Measurements from ENCODE around the gene NTF3. TPM values are rescaled to one million over a fixed set of nuclear protein-coding genes. Genes with fewer than 3 reads are reported as not detected.

The NTF3 gene
- total RNA-seq, 2 donors from 2014 or later, result 0.63 to 0.67 TPM

GRCh38 chr12:5514545-5514944 is 82.6 kb downstream of the NTF3 start:
- Histone ChIP-seq H3K9me3 (no peaks in the 10 kb centered on the region), H3K27me3 (no peaks in the 10 kb centered on the region), H3K4me1 (peaks cover 0 to 7% of the 10 kb centered on the region in 2 donors), H3K4me3 (no peak overlapping the region), H3K27ac (no peak overlapping the region), H3K36me3 (no peaks in the 10 kb centered on the region)
- TF ChIP-seq, protein P1, sequence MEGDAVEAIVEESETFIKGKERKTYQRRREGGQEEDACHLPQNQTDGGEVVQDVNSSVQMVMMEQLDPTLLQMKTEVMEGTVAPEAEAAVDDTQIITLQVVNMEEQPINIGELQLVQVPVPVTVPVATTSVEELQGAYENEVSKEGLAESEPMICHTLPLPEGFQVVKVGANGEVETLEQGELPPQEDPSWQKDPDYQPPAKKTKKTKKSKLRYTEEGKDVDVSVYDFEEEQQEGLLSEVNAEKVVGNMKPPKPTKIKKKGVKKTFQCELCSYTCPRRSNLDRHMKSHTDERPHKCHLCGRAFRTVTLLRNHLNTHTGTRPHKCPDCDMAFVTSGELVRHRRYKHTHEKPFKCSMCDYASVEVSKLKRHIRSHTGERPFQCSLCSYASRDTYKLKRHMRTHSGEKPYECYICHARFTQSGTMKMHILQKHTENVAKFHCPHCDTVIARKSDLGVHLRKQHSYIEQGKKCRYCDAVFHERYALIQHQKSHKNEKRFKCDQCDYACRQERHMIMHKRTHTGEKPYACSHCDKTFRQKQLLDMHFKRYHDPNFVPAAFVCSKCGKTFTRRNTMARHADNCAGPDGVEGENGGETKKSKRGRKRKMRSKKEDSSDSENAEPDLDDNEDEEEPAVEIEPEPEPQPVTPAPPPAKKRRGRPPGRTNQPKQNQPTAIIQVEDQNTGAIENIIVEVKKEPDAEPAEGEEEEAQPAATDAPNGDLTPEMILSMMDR (IDR thresholded peaks at IDR 0.05), result no peak
- DNase-seq (ENCODE audit: low spot score), result peak; percentile 13

DNA sequence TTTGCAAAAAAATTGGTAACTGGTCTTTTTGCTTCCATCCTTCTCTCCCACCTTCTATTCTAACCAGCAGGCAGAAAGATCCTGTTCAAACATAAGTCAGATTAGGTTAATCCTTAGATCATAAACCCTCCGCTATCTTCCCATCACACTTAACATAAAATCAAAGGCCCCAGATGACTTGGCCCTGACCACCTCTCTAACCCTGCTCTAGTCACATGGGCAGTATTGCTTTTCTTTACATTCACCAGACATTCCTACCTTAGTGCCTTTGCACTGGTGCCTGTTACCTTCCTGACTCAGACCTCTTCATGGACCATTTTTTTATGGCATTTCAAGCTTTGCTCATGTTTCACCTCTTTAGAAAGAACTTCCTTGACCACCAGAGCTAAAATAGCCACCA is 83.5 kb downstream of the NTF3 start:
- H3K27me3 ChIP-seq, result no peaks in the 10 kb centered on the region
- H3K4me3 ChIP-seq, result no peak overlapping the region
- DNase-seq (ENCODE audit: low spot score), result no peak

DNA sequence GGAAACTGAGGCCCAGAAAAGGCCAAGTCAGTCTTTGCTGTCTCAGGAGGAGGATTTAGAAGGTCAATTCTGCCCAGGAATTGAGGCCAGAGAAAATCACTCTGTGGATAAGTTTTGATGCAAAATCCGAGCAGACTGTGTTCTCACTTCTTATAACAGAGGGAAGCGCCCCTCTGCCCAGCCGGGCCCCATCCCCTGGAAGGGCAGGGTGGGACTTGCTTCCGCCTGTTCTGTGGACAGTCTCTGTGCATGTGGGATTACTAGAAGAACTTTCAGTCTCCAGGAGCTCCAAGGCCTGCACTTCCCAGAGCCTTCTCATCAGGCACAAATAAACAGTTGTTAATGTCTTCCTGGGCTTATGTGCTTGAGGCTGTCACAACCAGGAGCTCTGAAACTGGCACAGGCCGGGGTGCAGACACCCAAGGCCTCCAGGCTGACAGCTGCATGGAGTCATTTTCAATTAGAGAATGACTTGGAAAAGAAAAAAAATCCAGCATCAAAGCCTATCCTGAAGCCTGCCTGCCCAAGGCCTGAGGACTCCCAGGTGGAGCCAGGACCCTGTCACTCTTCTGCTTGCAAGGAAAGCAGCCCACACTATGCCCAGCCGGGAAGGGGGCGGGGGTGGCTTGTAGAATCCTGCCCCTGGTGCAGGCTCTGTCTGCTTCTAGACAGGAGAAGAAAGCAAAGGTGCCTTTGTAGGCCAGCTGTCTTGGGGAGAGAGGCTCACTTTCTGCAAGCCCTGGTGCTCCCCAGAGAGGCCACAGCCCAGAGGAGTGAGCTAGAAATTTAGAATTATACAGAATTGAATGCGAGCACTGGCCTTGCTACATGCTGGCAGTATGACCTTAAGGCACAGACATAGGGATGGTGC is 84.7 kb downstream of the NTF3 start:
- DNase-seq (ENCODE audit: low spot score), result no peak
- H3K9me3 ChIP-seq, result no peaks in the 10 kb centered on the region
- TF ChIP-seq, protein P1 (IDR thresholded peaks at IDR 0.05), result no peak
- peaks cover 0 to 3% of the 10 kb centered on the region in 2 donors for H3K4me1 ChIP-seq
- H3K4me3 ChIP-seq, result no peak overlapping the region
- no peaks in the 10 kb centered on the region for H3K27me3 ChIP-seq
- H3K36me3 ChIP-seq, result no peaks in the 10 kb centered on the region
- H3K27ac ChIP-seq, result no peak overlapping the region

More for the DNA sequence above, 83.5 kb downstream of the NTF3 start:
- H3K4me1 ChIP-seq, result peaks cover 0 to 7% of the 10 kb centered on the region in 2 donors
- no peaks in the 10 kb centered on the region for H3K9me3 ChIP-seq
- no peak overlapping the region for H3K27ac ChIP-seq
- TF ChIP-seq, protein P1 (IDR thresholded peaks at IDR 0.05), result no peak
- H3K36me3 ChIP-seq, result no peaks in the 10 kb centered on the region

GRCh38 chr12:5518584-5519365 is 86.9 kb downstream of the NTF3 start:
- Histone ChIP-seq H3K4me3 (no peak overlapping the region), H3K9me3 (no peaks in the 10 kb centered on the region), H3K27me3 (no peaks in the 10 kb centered on the region), H3K4me1 (no peaks in the 10 kb centered on the region), H3K27ac (no peak overlapping the region), H3K36me3 (no peaks in the 10 kb centered on the region)
- TF ChIP-seq, protein P1 (IDR thresholded peaks at IDR 0.05), result no peak
- no peak for DNase-seq (ENCODE audit: low spot score)

DNA sequence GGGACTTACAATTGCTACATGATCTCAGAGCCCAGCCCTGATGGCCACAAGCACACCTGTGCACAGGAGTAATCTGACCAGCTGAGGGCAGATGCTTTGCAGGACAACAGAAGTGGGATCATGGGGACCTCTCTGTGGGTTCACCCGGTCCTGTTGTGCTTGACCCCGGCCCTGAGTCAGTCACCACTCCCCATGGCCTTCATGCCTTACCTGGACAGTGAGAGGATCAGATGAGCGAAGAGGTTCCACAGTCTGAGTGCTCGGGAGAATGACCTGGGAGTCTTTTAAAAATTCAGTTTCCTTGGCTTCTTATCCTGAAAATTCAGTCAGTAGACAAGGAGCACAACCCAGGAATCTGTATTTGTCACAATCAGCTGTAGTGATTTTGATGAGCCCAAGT is 88.1 kb downstream of the NTF3 start:
- H3K27ac ChIP-seq, result no peak overlapping the region
- TF ChIP-seq, protein P1 (IDR thresholded peaks at IDR 0.05), result no peak

More for the DNA sequence above, 88.1 kb downstream of the NTF3 start:
- Histone ChIP-seq H3K9me3 (no peaks in the 10 kb centered on the region), H3K4me3 (no peak overlapping the region), H3K27me3 (no peaks in the 10 kb centered on the region), H3K4me1 (no peaks in the 10 kb centered on the region), H3K36me3 (no peaks in the 10 kb centered on the region)
- no peak for DNase-seq (ENCODE audit: low spot score)
